IPS DF 6.9 (cell line): ENCODE measurements around the gene TRABD2B.
A peak's percentile ranks its signal among the peaks of the same experiment; 100 is the strongest.

Experiments
- DNase-seq: peaks from one replicate; pipeline ENCODE4 v3.0.0-alpha.2; 2013; ENCODE audit warnings: low read depth, low spot score
- H3K27ac ChIP-seq: one replicate; pipeline ENCODE4 v1.5.1; 2013; ENCODE audit warnings: low read length, control low read depth
- H3K27me3 ChIP-seq: 2 replicates; pipeline ENCODE4 v1.6.1; 2013; ENCODE audit warnings: mild to moderate bottlenecking, low read length; ENCODE audit not compliant: control insufficient read depth, insufficient read depth
- H3K36me3 ChIP-seq: 2 replicates; pipeline ENCODE4 v1.6.1; 2013; ENCODE audit warnings: low read length; ENCODE audit not compliant: control insufficient read depth, insufficient read depth
- H3K4me1 ChIP-seq: 2 replicates; pipeline ENCODE4 v1.6.1; 2013; ENCODE audit warnings: low read length; ENCODE audit not compliant: control insufficient read depth, insufficient read depth
- H3K4me3 ChIP-seq: 2 replicates; pipeline ENCODE4 v1.5.1; 2013; ENCODE audit warnings: mild to moderate bottlenecking, low read length
- H3K9me3 ChIP-seq: 2 replicates; pipeline ENCODE4 v1.6.1; 2013; ENCODE audit warnings: low read length, inconsistent platforms; ENCODE audit not compliant: control insufficient read depth, insufficient read depth
- WGBS: extraction: QIAGEN DNeasy Blood & Tissue Kit; methylation state at CpG from one replicate; pipeline ENCODE4 v1.1.7; 2013; ENCODE audit warnings: mixed read lengths, missing lambda C conversion rate; ENCODE audit not compliant: insufficient read length, insufficient coverage; 5-methylcytosine and 5-hydroxymethylcytosine counted together

The TRABD2B gene

GRCh38 chr1:47894410-47895278 is 102.5 kb downstream of the TRABD2B start:
- H3K9me3 ChIP-seq, result no peaks in the 10 kb centered on the region
- H3K4me3 ChIP-seq, result no peak overlapping the region
- H3K27me3 ChIP-seq, result no peaks in the 10 kb centered on the region
- peak; percentile 16 for DNase-seq
- H3K36me3 ChIP-seq, result no peaks in the 10 kb centered on the region
- no peak overlapping the region for H3K27ac ChIP-seq
- peaks cover 21% of the 10 kb centered on the region for H3K4me1 ChIP-seq
- WGBS, result no CpG with 5 or more reads among the region's 11 CpGs

GRCh38 chr1:47893412-47893811 is 103.8 kb downstream of the TRABD2B start:
- peaks cover 16% of the 10 kb centered on the region for H3K4me1 ChIP-seq
- no peaks in the 10 kb centered on the region for H3K36me3 ChIP-seq
- no peaks in the 10 kb centered on the region for H3K9me3 ChIP-seq
- no peaks in the 10 kb centered on the region for H3K27me3 ChIP-seq
- WGBS, result no CpG with 5 or more reads among the region's 4 CpGs
- no peak for DNase-seq
- no peak overlapping the region for H3K4me3 ChIP-seq
- no peak overlapping the region for H3K27ac ChIP-seq

- H3K9me3 ChIP-seq, result no peaks in the 10 kb centered on the region
- no CpG with 5 or more reads among the region's 5 CpGs for WGBS
- H3K4me1 ChIP-seq, result peaks cover 13% of the 10 kb centered on the region
- no peak overlapping the region for H3K4me3 ChIP-seq
- no peak overlapping the region for H3K27ac ChIP-seq
- DNase-seq, result no peak
- H3K36me3 ChIP-seq, result no peaks in the 10 kb centered on the region
- no peaks in the 10 kb centered on the region for H3K27me3 ChIP-seq
Observed at GRCh38 chr1:47890779-47891178, 106.4 kb downstream of the TRABD2B start.

DNA sequence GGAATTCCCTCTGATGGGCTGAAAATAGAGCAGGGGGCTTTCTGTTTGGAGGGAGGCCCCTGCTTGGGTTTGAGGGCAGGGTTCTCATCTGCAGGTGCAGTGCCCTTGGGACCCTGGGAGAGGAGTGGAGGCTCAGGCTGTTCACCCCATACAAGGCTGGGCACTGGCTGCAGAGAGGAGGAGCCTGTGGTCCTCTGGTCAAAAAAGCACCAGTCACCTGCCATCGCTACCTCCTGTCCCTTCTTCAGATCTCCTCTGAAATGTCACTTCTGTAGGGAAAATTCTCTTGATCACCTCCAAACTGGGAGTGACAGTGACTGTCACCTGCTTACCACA is 108.9 kb downstream of the TRABD2B start:
- Histone ChIP-seq H3K9me3 (no peaks in the 10 kb centered on the region), H3K27ac (no peak overlapping the region), H3K27me3 (no peaks in the 10 kb centered on the region), H3K36me3 (no peaks in the 10 kb centered on the region), H3K4me3 (no peak overlapping the region), H3K4me1 (peaks cover 1% of the 10 kb centered on the region; the same call in 1 of the 2 replicates)
- DNase-seq, result no peak
- no CpG with 5 or more reads among the region's 1 CpG for WGBS

DNA sequence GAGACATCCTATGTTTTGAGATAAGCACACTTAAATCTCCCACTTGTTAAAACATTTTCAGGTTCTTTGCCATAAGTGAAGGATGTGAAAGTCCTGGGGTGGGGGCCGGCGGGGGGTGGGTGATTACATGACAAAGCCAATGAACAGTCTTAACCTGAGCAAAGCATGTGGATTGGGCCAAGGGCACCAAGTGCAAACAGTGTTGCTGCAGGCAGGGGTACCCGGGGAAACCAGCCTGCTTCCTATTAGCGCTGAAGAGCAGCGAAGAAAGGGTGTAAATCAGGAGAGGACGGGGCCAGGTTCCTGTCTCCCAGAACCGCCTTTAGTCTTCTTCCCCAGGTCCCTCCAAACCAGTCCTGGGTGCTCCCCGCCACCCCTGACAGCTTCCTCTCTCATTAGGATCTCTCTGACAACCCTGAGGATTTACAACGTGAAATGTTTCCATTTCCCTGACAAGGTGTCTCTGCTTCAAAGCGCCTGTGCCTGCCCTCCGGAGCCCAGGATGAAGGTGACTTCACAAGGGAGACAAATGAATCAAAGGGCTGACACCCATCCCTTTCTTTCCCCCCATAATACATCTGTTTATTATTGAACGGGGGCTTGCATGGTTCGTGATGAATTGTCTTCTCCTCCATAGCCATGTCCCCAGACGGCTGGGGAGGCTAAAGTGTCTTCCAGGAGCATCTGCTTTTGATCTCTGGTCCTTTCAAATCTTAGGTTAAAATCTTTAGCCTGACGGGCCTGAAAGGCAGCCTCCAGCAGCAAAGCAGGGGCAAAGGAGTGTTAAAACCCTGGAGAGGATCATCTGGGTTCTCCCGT is 109.5 kb downstream of the TRABD2B start:
- Histone ChIP-seq H3K36me3 (no peaks in the 10 kb centered on the region), H3K27me3 (no peaks in the 10 kb centered on the region), H3K4me1 (peaks cover 1% of the 10 kb centered on the region; the same call in 1 of the 2 replicates), H3K27ac (no peak overlapping the region), H3K4me3 (no peak overlapping the region), H3K9me3 (no peaks in the 10 kb centered on the region)
- no CpG with 5 or more reads among the region's 16 CpGs for WGBS
- no peak for DNase-seq

DNA sequence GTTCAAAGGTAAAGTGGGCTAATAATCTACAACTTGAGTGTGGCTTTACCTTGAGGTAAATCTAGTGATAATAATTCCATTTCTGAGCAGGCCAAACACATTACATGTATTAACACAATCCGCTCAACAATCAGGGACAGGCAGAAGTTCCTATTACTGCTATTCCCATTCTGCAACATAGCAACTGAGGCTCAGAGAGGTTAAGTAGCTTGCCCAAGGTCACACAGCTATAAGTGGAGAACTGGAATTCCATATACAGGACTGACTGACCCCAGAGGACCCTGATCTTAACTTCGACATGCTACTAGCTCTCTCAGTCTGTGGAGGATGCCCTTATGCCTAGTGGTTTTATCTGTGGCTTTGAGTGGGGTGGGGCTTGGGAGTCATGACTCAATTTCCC is 110.1 kb downstream of the TRABD2B start:
- no peaks in the 10 kb centered on the region for H3K27me3 ChIP-seq
- no peaks in the 10 kb centered on the region for H3K9me3 ChIP-seq
- no peak overlapping the region for H3K4me3 ChIP-seq
- WGBS, result no CpG with 5 or more reads among the region's 2 CpGs
- no peak overlapping the region for H3K27ac ChIP-seq
- H3K36me3 ChIP-seq, result no peaks in the 10 kb centered on the region
- DNase-seq, result no peak
- peaks cover 1% of the 10 kb centered on the region; the same call in 1 of the 2 replicates for H3K4me1 ChIP-seq

DNA sequence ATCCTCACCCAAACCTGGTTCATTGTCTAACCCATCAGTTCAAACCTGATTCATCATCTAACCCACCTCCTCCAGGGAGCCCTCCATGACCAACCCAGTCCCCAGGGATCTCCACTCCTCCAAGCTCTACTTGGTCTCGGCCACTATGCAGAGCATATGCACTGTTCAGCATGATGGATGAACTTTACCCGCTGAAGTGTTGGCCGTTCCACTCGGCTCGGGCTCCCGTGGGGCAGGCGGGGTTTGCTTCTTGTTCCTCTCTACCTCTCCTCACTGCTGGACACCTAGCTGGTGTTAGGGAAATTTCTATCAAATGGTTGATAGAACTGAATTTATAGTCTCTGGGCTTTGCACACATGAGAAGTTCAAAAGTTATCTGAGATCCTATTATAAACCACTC is 111.0 kb downstream of the TRABD2B start:
- Histone ChIP-seq H3K27me3 (no peaks in the 10 kb centered on the region), H3K4me3 (no peak overlapping the region), H3K27ac (no peak overlapping the region), H3K4me1 (peaks cover 1% of the 10 kb centered on the region; the same call in 1 of the 2 replicates), H3K36me3 (no peaks in the 10 kb centered on the region), H3K9me3 (no peaks in the 10 kb centered on the region)
- no peak for DNase-seq
- WGBS, result no CpG with 5 or more reads among the region's 7 CpGs

GRCh38 chr1:47885062-47885830 is 111.9 kb downstream of the TRABD2B start:
- Histone ChIP-seq H3K27ac (no peak overlapping the region), H3K36me3 (no peaks in the 10 kb centered on the region), H3K27me3 (no peaks in the 10 kb centered on the region), H3K4me3 (no peak overlapping the region), H3K9me3 (no peaks in the 10 kb centered on the region), H3K4me1 (peaks cover 1% of the 10 kb centered on the region; the same call in 1 of the 2 replicates)
- no CpG with 5 or more reads among the region's 8 CpGs for WGBS
- DNase-seq, result no peak

- H3K36me3 ChIP-seq, result no peaks in the 10 kb centered on the region
- no peak for DNase-seq
- no CpG with 5 or more reads among the region's 1 CpG for WGBS
- no peaks in the 10 kb centered on the region for H3K9me3 ChIP-seq
- H3K4me3 ChIP-seq, result no peak overlapping the region
- H3K27me3 ChIP-seq, result no peaks in the 10 kb centered on the region
- no peak overlapping the region for H3K27ac ChIP-seq
- peaks cover 1% of the 10 kb centered on the region; the same call in 1 of the 2 replicates for H3K4me1 ChIP-seq
Observed at GRCh38 chr1:47883963-47884362, 113.2 kb downstream of the TRABD2B start.
